ENCODE measurements around the gene ASPSCR1. TPM values are rescaled to one million over a fixed set of nuclear protein-coding genes. Genes with fewer than 3 reads are reported as not detected.

Gene ASPSCR1
- total and polyA plus RNA-seq, 2 of the 13 experiments (the other 11 are each of a cell fraction or from before 2014, with no cell fraction given), result 274 to 314 TPM

DNA sequence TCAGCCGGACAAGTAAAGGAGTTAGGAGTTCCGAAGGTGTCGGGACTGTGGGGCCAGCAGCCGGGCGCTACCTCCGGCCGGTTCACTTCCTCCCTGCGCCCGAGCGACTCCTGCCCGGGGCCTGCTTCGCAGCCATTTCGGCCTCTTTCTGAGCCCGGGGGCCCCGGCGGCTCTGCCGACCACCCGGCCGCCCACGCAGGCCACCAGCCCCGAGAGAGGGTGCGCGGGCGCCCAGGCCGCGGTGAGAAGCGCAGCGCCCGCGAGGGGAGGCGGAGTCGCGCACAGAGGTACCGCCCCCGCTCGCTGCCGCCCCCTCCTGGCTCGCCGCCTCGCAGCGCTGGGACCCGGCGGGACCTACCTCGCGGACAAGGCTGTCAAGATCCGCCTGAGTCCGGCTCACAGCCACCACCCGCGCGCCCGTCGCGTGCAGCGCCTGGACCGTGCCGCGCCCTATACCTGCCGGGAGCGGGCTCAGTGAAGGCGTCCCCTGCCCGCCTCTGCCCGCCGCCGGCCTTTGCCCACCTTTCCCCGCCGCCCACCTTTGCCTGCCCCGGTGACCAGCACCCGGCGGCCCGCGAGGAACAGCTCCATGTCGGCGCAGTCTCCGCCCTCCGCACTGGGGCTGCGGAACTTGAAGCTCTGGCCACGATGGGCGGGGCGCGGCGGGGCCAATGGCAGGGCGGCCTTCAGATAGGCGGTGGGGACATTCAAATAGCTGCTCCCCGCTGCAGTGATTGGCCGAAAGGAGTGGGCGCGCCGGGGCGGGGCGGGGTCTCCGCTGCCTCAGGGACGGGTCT lies 59.9 kb downstream of the ASPSCR1 start, which contains the start of gene DCXR (continued):
- TF ChIP-seq, protein P1, sequence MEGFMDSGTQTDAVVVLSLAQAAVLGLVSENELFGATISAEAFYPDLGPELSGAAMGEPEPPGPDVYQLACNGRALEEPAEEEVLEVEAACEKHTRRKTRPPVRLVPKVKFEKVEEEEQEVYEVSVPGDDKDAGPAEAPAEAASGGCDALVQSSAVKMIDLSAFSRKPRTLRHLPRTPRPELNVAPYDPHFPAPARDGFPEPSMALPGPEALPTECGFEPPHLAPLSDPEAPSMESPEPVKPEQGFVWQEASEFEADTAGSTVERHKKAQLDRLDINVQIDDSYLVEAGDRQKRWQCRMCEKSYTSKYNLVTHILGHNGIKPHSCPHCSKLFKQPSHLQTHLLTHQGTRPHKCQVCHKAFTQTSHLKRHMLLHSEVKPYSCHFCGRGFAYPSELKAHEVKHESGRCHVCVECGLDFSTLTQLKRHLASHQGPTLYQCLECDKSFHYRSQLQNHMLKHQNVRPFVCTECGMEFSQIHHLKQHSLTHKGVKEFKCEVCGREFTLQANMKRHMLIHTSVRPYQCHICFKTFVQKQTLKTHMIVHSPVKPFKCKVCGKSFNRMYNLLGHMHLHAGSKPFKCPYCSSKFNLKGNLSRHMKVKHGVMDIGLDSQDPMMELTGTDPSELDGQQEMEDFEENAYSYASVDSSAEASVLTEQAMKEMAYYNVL (CRISPR knock-in tag; IDR thresholded peaks at IDR 0.05; ENCODE audit: borderline replicate concordance), result peak; percentile 59; the same call in 1 of the 2 replicates
- TF ChIP-seq TRIM24 (CRISPR knock-in tag; IDR thresholded peaks at IDR 0.05) (no peak), HCFC1 (IDR thresholded peaks at IDR 0.05; ENCODE audit: low read depth, low read length) (0 out of 2 replicates have a peak, but pooled peaks have one; percentile 9), BRD4 (CRISPR knock-in tag; IDR thresholded peaks at IDR 0.05) (no peak), ATF1 (CRISPR knock-in tag; IDR thresholded peaks at IDR 0.05) (no peak), ZNF510 (CRISPR knock-in tag; IDR thresholded peaks at IDR 0.05; ENCODE audit: low read depth) (peak; percentile 86; the same call in 1 of the 2 replicates), HNRNPK (IDR thresholded peaks at IDR 0.05; ENCODE audit: low read depth, low read length, poor library complexity, severe bottlenecking) (peak; percentile 74), GABPB1 (CRISPR knock-in tag; IDR thresholded peaks at IDR 0.05) (peak; percentile 84), ARID2 (CRISPR knock-in tag; IDR thresholded peaks at IDR 0.05; ENCODE audit: borderline replicate concordance) (no peak), JUNB (CRISPR knock-in tag; IDR thresholded peaks at IDR 0.05; ENCODE audit: borderline replicate concordance) (no peak), ZNF160 (CRISPR knock-in tag; IDR thresholded peaks at IDR 0.05) (0 out of 2 replicates have a peak, but pooled peaks have one; percentile 80), ELF3 (CRISPR knock-in tag; IDR thresholded peaks at IDR 0.05) (peak; percentile 64), ZNF782 (CRISPR knock-in tag; IDR thresholded peaks at IDR 0.05; ENCODE audit: borderline replicate concordance) (peak; percentile 61; the same call in 1 of the 2 replicates)
- TF ChIP-seq, protein P2, sequence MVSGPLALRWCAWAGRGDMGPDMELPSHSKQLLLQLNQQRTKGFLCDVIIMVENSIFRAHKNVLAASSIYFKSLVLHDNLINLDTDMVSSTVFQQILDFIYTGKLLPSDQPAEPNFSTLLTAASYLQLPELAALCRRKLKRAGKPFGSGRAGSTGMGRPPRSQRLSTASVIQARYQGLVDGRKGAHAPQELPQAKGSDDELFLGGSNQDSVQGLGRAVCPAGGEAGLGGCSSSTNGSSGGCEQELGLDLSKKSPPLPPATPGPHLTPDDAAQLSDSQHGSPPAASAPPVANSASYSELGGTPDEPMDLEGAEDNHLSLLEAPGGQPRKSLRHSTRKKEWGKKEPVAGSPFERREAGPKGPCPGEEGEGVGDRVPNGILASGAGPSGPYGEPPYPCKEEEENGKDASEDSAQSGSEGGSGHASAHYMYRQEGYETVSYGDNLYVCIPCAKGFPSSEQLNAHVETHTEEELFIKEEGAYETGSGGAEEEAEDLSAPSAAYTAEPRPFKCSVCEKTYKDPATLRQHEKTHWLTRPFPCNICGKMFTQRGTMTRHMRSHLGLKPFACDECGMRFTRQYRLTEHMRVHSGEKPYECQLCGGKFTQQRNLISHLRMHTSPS (CRISPR knock-in tag; IDR thresholded peaks at IDR 0.05; ENCODE audit: low read depth), result peak; percentile 67
- TF ChIP-seq, protein P3, sequence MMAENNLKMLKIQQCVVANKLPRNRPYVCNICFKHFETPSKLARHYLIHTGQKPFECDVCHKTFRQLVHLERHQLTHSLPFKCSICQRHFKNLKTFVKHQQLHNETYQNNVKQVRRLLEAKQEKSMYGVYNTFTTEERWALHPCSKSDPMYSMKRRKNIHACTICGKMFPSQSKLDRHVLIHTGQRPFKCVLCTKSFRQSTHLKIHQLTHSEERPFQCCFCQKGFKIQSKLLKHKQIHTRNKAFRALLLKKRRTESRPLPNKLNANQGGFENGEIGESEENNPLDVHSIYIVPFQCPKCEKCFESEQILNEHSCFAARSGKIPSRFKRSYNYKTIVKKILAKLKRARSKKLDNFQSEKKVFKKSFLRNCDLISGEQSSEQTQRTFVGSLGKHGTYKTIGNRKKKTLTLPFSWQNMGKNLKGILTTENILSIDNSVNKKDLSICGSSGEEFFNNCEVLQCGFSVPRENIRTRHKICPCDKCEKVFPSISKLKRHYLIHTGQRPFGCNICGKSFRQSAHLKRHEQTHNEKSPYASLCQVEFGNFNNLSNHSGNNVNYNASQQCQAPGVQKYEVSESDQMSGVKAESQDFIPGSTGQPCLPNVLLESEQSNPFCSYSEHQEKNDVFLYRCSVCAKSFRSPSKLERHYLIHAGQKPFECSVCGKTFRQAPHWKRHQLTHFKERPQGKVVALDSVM (CRISPR knock-in tag; IDR thresholded peaks at IDR 0.05), result peak; percentile 64
- TF ChIP-seq, protein P4, sequence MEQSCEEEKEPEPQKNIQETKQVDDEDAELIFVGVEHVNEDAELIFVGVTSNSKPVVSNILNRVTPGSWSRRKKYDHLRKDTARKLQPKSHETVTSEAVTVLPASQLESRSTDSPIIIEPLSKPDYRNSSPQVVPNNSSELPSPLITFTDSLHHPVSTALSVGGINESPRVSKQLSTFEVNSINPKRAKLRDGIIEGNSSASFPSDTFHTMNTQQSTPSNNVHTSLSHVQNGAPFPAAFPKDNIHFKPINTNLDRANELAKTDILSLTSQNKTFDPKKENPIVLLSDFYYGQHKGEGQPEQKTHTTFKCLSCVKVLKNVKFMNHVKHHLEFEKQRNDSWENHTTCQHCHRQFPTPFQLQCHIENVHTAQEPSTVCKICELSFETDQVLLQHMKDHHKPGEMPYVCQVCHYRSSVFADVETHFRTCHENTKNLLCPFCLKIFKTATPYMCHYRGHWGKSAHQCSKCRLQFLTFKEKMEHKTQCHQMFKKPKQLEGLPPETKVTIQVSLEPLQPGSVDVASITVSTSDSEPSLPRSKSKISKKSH (CRISPR knock-in tag; IDR thresholded peaks at IDR 0.05; ENCODE audit: borderline replicate concordance), result no peak
